ENCODE results near the gene TMEM185B.

DNA sequence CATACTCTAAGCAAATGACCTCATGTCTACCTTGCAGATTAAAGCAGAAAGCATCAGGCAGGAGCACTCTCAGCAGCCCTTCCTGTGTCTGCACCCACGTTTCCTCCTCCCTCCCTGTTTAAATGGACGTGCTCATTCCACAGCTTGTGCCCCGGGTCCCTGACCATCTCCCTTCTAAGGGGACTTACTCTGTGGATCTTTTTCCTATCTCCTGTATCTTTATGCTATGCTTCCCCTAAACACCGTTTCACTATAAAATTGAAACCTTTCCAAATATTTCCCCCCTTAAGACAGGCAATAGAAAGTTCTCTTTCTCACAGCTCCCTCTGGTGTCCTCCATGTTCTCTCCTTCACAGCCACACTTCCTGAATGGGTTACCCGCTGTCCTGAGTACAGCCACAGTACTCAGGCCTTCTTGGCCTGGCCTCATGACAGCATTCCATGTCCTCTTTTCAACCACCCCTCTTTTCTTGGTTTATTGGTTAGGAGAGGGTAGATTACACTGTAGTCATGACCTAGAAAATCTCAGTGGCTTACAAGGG lies 41.1 kb downstream of the TMEM185B start:
- TF ChIP-seq POLR2A (IDR thresholded peaks at IDR 0.05): no peak
- TF ChIP-seq CTCF (IDR thresholded peaks at IDR 0.05): no peak

Data from lower leg skin (tissue), 3 donors.